Measurements from ENCODE around the gene TLE2.
A peak's percentile ranks its signal among the peaks of the same experiment; 100 is the strongest.
"Not testable (repeated sequence)": the region's sequence is repeated elsewhere in the genome, so short reads cannot be mapped to it uniquely, and the experiment has no call there.

TLE2 gene

GRCh38 chr19:3055741-3056416, 26.8 kb upstream of the TLE2 start:
- DNase-seq (ENCODE audit: low spot score): no peak

GRCh38 chr19:3054972-3055740, 26.1 kb upstream of the TLE2 start:
- DNase-seq (ENCODE audit: low spot score): no peak

DNA sequence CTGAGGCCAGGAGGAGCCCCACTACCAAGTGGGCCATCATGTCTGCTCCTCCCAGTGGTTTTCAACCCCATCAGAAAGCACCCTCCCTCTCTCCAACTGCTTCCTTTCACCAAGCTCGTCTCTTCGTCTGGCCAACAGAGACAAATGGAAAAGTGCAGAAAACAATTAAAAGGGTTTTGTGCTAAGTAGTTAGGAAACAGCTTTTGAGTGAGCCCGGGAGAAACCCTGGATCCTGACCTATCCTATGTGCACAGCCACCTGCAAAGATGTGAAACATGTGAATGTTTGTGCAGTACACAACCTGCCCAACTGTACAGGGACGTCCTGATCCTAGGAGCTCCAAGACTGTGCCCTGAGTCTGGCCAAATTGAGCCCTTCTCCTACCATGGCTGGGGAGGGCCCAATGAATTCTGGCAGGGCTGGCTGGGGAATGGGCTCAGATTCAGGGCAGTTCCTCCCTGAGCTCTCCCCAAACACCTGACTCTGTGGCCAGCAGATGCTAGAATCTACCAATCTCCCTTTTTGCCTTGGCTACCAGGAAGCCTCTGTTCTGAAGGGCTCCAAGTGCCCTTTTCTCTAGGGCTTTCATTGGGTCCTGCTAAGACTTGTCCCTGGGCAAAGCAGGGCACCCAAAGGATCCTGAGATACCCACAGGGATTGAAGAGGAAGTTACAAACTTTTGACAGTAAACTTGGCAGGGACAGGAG, 25.3 kb upstream of the TLE2 start:
- no peak for DNase-seq (ENCODE audit: low spot score)

DNA sequence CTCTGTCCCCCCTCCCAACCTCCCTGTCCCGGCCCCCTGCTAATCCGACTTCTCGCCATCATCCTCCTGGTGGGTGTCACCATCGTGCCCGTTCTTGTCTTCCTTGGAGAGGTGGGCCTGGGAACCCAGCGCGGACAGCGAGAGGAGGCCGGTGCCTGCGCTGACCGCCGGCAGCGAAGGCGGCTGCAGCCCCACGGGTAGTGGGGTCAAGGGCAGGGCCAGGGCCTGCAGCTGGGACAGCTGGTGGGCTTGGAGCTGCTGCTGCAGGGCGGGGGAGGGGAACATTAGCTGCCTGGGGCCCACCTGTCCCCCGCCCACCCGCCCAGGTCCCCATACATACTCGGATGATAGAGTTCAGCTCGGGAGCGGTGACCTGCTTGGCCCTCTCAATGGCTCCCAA, 24.7 kb upstream of the TLE2 start:
- no peak for DNase-seq (ENCODE audit: low spot score)

- no peak for DNase-seq (ENCODE audit: low spot score)
Measured at GRCh38 chr19:3053218-3053621, 24.1 kb upstream of the TLE2 start.

DNA sequence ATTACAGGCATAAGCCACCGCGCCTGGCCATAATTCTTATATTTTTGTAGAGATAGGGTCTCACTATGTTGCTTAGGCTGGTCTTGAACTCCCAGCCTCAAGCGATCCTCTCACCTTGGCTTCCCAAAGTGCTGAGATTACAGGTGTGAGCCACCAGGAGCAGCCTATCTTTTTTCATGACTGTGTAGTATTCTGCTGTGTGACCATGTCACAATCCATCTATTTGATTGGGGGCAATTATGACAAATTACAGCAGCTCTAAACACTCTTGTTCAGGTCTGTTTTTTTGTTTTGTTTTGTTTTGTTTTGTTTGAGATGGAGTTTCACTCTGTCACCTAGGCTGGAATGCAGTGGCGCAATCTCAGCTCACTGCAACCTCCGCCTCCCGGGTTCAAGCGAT, 20.9 kb upstream of the TLE2 start:
- DNase-seq (ENCODE audit: low spot score): not testable (repeated sequence)

DNA sequence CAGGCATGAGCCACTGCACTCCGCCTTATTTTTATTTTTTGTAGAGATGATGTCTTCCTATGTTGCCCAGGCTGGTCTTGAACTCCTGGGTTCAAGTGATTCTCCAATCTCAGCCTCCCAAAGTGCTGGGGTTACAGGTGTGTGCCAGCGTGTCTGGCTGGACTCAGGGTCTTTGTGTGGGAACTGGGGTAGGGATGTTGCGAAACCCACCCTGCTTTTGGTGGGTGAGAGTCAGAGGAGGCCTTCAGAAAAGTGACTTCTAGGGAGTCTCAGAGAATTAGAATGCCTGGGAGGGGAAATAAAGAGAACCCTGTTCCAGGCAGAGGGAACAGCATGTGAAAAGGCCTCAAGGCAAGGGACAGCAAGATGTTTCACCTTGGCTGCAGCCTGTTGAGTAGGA, 20.0 kb upstream of the TLE2 start:
- DNase-seq (ENCODE audit: low spot score): no peak

GRCh38 chr19:3048190-3048533, 19.1 kb upstream of the TLE2 start:
- no peak for DNase-seq (ENCODE audit: low spot score)

GRCh38 chr19:3047496-3048189, 18.6 kb upstream of the TLE2 start:
- DNase-seq (ENCODE audit: low spot score): peak; percentile 95

DNA sequence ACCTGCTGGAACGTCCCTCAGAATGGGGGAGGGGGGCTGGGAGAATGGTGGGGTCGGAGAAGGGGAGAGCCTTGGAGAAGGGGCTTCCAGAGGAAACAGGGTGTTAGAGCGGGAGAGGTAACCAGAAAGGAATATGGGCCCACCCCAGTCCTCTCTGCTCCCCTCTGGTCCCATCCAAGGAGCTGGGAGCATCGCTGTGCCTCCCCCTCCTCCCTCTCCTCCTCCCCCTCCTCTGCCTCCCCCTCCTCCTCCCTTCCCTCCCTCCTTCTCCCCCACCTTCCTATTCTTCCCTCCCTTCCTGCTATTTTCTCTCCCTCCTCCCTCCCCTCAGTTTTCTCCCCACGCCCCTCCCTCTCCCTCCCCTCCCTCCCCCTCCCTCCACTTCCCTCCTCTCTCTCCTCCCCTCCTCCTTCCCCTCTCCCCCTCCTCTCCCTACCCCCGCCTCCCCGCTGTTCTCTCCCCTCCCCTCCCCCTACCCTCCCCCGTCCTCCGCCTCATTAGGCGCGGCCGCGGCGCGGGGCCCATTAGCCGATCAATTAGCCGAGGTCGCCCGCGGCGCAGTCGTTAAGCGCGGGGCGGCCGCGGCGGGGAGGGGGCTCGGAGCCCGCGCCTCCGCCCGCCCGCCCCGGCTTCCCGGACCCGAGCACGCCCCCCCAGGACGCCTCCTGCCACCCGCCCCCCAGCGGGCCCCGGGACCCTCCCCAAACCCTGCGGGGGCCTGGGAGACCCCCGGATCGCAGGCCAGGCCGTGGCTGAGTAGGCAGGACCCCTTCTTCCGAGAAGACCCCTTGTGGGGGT, 17.8 kb upstream of the TLE2 start:
- DNase-seq (ENCODE audit: low spot score): no peak

GRCh38 chr19:3045885-3046697, 17.0 kb upstream of the TLE2 start:
- no peak for DNase-seq (ENCODE audit: low spot score)

DNA sequence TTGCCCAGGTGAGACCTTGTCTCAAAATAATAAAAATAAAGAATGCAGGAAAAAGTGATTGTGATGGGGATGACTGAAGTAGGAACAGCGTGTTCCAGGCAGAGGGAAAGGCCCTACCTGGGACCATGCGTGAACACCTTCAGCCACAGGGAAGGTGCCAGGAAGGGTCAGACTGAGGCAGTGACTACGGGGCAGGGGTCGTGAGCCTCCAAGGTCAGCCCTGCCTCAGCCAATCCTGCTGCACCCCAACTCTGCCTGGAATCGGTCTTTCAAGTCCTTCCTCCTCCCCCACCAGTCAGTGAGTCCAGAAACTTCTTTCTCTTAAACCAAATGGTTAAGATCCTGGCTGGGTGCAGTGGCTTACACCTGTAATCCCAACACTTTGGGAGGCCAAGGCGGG, 16.1 kb upstream of the TLE2 start:
- DNase-seq (ENCODE audit: low spot score): no peak

GRCh38 chr19:3042621-3043267, 13.7 kb upstream of the TLE2 start:
- DNase-seq (ENCODE audit: low spot score): no peak

- no peak for DNase-seq (ENCODE audit: low spot score)
Measured at GRCh38 chr19:3041761-3042620, 12.9 kb upstream of the TLE2 start.

- no peak for DNase-seq (ENCODE audit: low spot score)
Measured at GRCh38 chr19:3041327-3041726, 12.2 kb upstream of the TLE2 start.

- no peak for DNase-seq (ENCODE audit: low spot score)
Measured at GRCh38 chr19:3039641-3040077, 10.6 kb upstream of the TLE2 start.

GRCh38 chr19:3039125-3039524, 10.0 kb upstream of the TLE2 start:
- DNase-seq (ENCODE audit: low spot score): no peak

GRCh38 chr19:3038214-3038613, 9.1 kb upstream of the TLE2 start:
- DNase-seq (ENCODE audit: low spot score): no peak

- DNase-seq (ENCODE audit: low spot score): not testable (repeated sequence)
Measured at GRCh38 chr19:3036977-3037544, 8.0 kb upstream of the TLE2 start.
